Measurements from ENCODE around the gene OR52N1. TPM values are rescaled to one million over a fixed set of nuclear protein-coding genes. Genes with fewer than 3 reads are reported as not detected.

OR52N1 gene
- total RNA-seq, 1 donor from 2014 or later, result not detected

DNA sequence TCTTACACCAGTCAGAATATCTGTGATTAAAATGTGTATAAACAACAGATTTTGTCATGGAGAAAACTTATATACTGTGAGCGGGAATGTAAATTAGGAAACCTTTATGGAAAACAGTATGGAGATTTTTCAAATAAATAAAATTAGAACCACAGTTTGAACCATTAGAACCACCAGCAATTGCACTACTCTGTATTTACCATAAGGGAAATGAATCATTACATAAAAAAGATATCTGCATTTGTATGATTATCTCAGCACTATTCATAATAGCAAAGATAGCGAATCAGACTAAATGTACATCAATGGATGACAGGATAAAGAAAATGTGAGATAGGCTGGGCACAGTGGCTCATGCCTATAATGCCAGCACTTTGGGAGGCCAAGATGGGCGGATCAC is 44.5 kb downstream of the OR52N1 start:
- no peaks in the 10 kb centered on the region for H3K36me3 ChIP-seq (ENCODE audit: control insufficient read depth, insufficient read depth, low read length)
- no peaks in the 10 kb centered on the region for H3K27me3 ChIP-seq (ENCODE audit: control insufficient read depth, insufficient read depth, low read length)
- no peak for FAIRE-seq
- TF ChIP-seq, protein P1, sequence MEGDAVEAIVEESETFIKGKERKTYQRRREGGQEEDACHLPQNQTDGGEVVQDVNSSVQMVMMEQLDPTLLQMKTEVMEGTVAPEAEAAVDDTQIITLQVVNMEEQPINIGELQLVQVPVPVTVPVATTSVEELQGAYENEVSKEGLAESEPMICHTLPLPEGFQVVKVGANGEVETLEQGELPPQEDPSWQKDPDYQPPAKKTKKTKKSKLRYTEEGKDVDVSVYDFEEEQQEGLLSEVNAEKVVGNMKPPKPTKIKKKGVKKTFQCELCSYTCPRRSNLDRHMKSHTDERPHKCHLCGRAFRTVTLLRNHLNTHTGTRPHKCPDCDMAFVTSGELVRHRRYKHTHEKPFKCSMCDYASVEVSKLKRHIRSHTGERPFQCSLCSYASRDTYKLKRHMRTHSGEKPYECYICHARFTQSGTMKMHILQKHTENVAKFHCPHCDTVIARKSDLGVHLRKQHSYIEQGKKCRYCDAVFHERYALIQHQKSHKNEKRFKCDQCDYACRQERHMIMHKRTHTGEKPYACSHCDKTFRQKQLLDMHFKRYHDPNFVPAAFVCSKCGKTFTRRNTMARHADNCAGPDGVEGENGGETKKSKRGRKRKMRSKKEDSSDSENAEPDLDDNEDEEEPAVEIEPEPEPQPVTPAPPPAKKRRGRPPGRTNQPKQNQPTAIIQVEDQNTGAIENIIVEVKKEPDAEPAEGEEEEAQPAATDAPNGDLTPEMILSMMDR (IDR thresholded peaks at IDR 0.05; ENCODE audit: insufficient read depth, low read length, severe bottlenecking), result no peak
- no peak overlapping the region for H3K4me3 ChIP-seq (ENCODE audit: low read depth, low read length)
- DNase-seq (ENCODE audit: low read depth), result no peak

DNA sequence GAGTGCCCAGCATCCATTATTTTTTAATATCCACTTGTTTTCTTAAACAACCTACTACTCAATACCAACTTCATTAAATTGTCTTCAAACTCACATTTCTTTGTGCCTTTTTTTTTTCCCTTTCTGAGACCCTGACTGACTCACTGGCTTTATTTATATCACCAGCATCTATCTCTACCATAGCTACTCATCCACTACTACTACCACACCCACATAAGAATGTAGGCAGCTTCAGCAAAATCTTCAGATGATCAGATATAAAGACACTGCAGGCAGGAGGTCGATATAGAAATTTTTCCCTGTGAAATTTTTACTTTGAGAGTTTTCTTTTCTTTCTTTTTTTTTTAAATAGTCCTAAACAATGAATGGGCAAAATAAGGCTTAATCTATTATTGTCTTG is 52.6 kb downstream of the OR52N1 start:
- H3K4me3 ChIP-seq (ENCODE audit: low read depth, low read length), result no peak overlapping the region
- DNase-seq (ENCODE audit: low read depth), result no peak
- H3K27me3 ChIP-seq (ENCODE audit: control insufficient read depth, insufficient read depth, low read length), result no peaks in the 10 kb centered on the region
- TF ChIP-seq, protein P1 (IDR thresholded peaks at IDR 0.05; ENCODE audit: insufficient read depth, low read length, severe bottlenecking), result no peak
- no peaks in the 10 kb centered on the region for H3K36me3 ChIP-seq (ENCODE audit: control insufficient read depth, insufficient read depth, low read length)
- FAIRE-seq, result no peak

DNA sequence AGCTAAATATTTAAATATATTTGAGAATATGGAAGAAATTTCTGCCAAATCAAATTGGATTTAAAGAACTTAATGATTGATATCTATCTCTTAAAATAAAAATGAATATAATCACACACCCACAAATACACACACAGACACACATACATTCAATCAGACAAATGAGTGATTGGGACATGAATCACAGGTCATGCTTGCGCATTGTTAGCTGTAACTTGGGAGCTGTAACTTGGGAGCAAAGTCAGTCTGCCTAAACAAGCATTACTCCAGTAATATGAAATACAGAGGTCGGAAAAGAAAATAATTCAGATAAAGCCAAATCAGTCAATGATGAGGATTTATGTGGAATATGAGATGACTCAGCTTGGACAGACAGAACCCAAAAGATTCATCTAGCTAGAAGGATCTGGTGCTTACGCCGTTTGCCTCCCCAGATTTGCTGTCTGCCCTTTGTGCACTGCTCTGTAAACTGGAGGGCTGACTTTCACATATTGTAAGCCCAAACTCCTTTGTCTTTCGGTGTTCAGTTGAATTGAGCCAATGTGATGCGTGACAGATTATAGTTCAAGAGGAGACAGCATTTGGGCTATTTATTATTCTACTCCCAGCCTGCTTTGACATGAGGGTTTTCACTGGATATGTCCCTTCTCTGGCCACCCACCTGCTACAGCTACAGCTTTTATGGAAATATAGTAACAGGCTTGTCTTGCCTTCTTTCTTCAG is 53.2 kb downstream of the OR52N1 start:
- TF ChIP-seq, protein P1 (IDR thresholded peaks at IDR 0.05; ENCODE audit: insufficient read depth, low read length, severe bottlenecking), result no peak
- H3K36me3 ChIP-seq (ENCODE audit: control insufficient read depth, insufficient read depth, low read length), result no peaks in the 10 kb centered on the region
- H3K27me3 ChIP-seq (ENCODE audit: control insufficient read depth, insufficient read depth, low read length), result no peaks in the 10 kb centered on the region

DNA sequence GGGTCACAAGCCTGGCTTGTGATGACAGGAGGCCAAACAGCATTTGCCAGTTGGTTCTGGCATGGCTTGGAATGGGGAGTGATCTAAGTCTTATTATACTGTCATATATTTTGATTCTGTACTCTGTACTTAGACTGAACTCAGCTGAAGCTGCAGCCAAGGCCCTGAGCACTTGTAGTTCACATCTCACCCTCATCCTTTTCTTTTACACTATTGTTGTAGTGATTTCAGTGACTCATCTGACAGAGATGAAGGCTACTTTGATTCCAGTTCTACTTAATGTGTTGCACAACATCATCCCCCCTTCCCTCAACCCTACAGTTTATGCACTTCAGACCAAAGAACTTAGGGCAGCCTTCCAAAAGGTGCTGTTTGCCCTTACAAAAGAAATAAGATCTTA is 54.0 kb downstream of the OR52N1 start:
- FAIRE-seq, result no peak
- DNase-seq (ENCODE audit: low read depth), result peak; percentile 55
- H3K36me3 ChIP-seq (ENCODE audit: control insufficient read depth, insufficient read depth, low read length), result no peaks in the 10 kb centered on the region
- no peaks in the 10 kb centered on the region for H3K27me3 ChIP-seq (ENCODE audit: control insufficient read depth, insufficient read depth, low read length)
- TF ChIP-seq, protein P1 (IDR thresholded peaks at IDR 0.05; ENCODE audit: insufficient read depth, low read length, severe bottlenecking), result no peak
- H3K4me3 ChIP-seq (ENCODE audit: low read depth, low read length), result no peak overlapping the region

More for the DNA sequence above, 53.2 kb downstream of the OR52N1 start:
- no peak for FAIRE-seq
- H3K4me3 ChIP-seq (ENCODE audit: low read depth, low read length), result no peak overlapping the region
- DNase-seq (ENCODE audit: low read depth), result peak; percentile 52

Other genes with a start within 250 kb of the OR52N1 start
- gene OR52H1, start 242.7 kb downstream of the OR52N1 start, total RNA-seq, result 0.38 TPM in 1 of 2 replicates, not detected in the other
- not detected in 2 replicates for gene OR52B6, start 210.4 kb downstream of the OR52N1 start, total RNA-seq
- 1.8 and 3.2 TPM in 2 replicates for gene TRIM6, start 194.6 kb downstream of the OR52N1 start, total RNA-seq
- gene TRIM34, start 166.3 kb downstream of the OR52N1 start, total RNA-seq, result 2.9 and 5.8 TPM in 2 replicates
- 24.8 and 32.9 TPM in 2 replicates for gene TRIM5, start 106.2 kb downstream of the OR52N1 start, total RNA-seq
- gene TRIM22, start 101.5 kb downstream of the OR52N1 start, total RNA-seq, result 11.1 and 28.3 TPM in 2 replicates
- gene OR56B1, start 54.8 kb downstream of the OR52N1 start, total RNA-seq, result not detected in 2 replicates
- not detected in 2 replicates for gene OR52N4, start 37.0 kb downstream of the OR52N1 start, total RNA-seq
- not detected in 2 replicates for gene OR52N5, start 7.9 kb downstream of the OR52N1 start, total RNA-seq
- not detected in 2 replicates for gene OR52N2, start 17.7 kb upstream of the OR52N1 start, total RNA-seq
- gene OR52E6, start 50.6 kb upstream of the OR52N1 start, total RNA-seq, result not detected in 2 replicates
- gene OR52E8, start 66.4 kb upstream of the OR52N1 start, total RNA-seq, result not detected in 2 replicates
- gene OR52E4, start 89.4 kb upstream of the OR52N1 start, total RNA-seq, result not detected in 2 replicates
- gene OR52E5, start 101.9 kb upstream of the OR52N1 start, total RNA-seq, result not detected in 2 replicates
- gene OR56A3, start 151.0 kb upstream of the OR52N1 start, total RNA-seq, result not detected in 2 replicates
- gene OR56A5, start 177.2 kb upstream of the OR52N1 start, total RNA-seq, result not detected in 2 replicates
- 0.13 TPM in 1 of 2 replicates, not detected in the other for gene OR52L1, start 195.7 kb upstream of the OR52N1 start, total RNA-seq
- gene OR56A4, start 215.7 kb upstream of the OR52N1 start, total RNA-seq, result not detected in 2 replicates
- not detected in 2 replicates for gene OR56A1, start 239.5 kb upstream of the OR52N1 start, total RNA-seq